HG03175 (cell line): ENCODE measurements around the gene DRG1.
"Not testable (repeated sequence)": the region's sequence is repeated elsewhere in the genome, so short reads cannot be mapped to it uniquely, and the experiment has no call there.

Experiments
- ATAC-seq: cut with Tn5 transposase; IDR thresholded peaks from one replicate; pipeline ENCODE4 v1.9.1; 2021; ENCODE audit warnings: mild to moderate bottlenecking, moderate library complexity; ENCODE audit not compliant: unreplicated experiment

Gene DRG1

GRCh38 chr22:31399211-31400022, at the start of gene DRG1:
Gene DRG1, plus strand, starts transcription at chr22:31399604. Its CDS starts 80 bp downstream, at chr22:31399684.
- ATAC-seq = peak; percentile 97

GRCh38 chr22:31349960-31350359, 49.4 kb upstream of the DRG1 start:
- no peak for ATAC-seq

- ATAC-seq = no peak
Measured at GRCh38 chr22:31350410-31350863, 49.0 kb upstream of the DRG1 start.

GRCh38 chr22:31354515-31354914, 44.9 kb upstream of the DRG1 start:
- no peak for ATAC-seq

- ATAC-seq = no peak
Measured at GRCh38 chr22:31360029-31360428, 39.4 kb upstream of the DRG1 start.

GRCh38 chr22:31361743-31362142, 37.7 kb upstream of the DRG1 start:
- ATAC-seq = no peak

GRCh38 chr22:31363885-31364465, 35.4 kb upstream of the DRG1 start:
- ATAC-seq = no peak

GRCh38 chr22:31367426-31367825, 32.0 kb upstream of the DRG1 start:
- no peak for ATAC-seq

GRCh38 chr22:31377612-31378011, 21.8 kb upstream of the DRG1 start:
- no peak for ATAC-seq

- ATAC-seq = no peak
Measured at GRCh38 chr22:31378123-31378522, 21.3 kb upstream of the DRG1 start.

- not testable (repeated sequence) for ATAC-seq
Measured at GRCh38 chr22:31378651-31379050, 20.8 kb upstream of the DRG1 start.

- ATAC-seq = no peak
Measured at GRCh38 chr22:31393893-31394292, 5.5 kb upstream of the DRG1 start.

GRCh38 chr22:31394326-31394725, 5.1 kb upstream of the DRG1 start:
- no peak for ATAC-seq

GRCh38 chr22:31398231-31398630, 1.2 kb upstream of the DRG1 start:
- no peak for ATAC-seq

- no peak for ATAC-seq
Measured at GRCh38 chr22:31400023-31400397, 606 bp downstream of the DRG1 start.

- ATAC-seq = not testable (repeated sequence)
Measured at GRCh38 chr22:31402350-31402749, 2.9 kb downstream of the DRG1 start.

- no peak for ATAC-seq
Measured at GRCh38 chr22:31425331-31426050, 26.1 kb downstream of the DRG1 start.

- ATAC-seq = no peak
Measured at GRCh38 chr22:31431950-31432349, 32.5 kb downstream of the DRG1 start.

- no peak for ATAC-seq
Measured at GRCh38 chr22:31436132-31436531, 36.7 kb downstream of the DRG1 start.

GRCh38 chr22:31439808-31440207, 40.4 kb downstream of the DRG1 start:
- no peak for ATAC-seq

GRCh38 chr22:31440681-31441080, 41.3 kb downstream of the DRG1 start:
- ATAC-seq = no peak

GRCh38 chr22:31441652-31442051, 42.2 kb downstream of the DRG1 start:
- ATAC-seq = no peak
